ENCODE data around the gene NUDCD3.

NUDCD3 gene

GRCh38 chr7:44477063-44477830 lies 13.2 kb downstream of the NUDCD3 start:
- peak in 1 of 2 experiments; percentile 17 for DNase-seq

- no peak for DNase-seq
Observed at GRCh38 chr7:44476313-44476712, 14.1 kb downstream of the NUDCD3 start.

- DNase-seq: no peak
Observed at GRCh38 chr7:44473295-44473694, 17.2 kb downstream of the NUDCD3 start.

- DNase-seq: no peak
Observed at GRCh38 chr7:44472843-44473242, 17.6 kb downstream of the NUDCD3 start.

GRCh38 chr7:44471850-44472249 lies 18.6 kb downstream of the NUDCD3 start:
- DNase-seq: no peak

- DNase-seq: no peak
Observed at GRCh38 chr7:44471436-44471835, 19.0 kb downstream of the NUDCD3 start.

- DNase-seq: no peak
Observed at GRCh38 chr7:44470628-44471245, 19.7 kb downstream of the NUDCD3 start.

- no peak for DNase-seq
Observed at GRCh38 chr7:44470135-44470479, 20.4 kb downstream of the NUDCD3 start.

- no peak for DNase-seq
Observed at GRCh38 chr7:44469461-44470134, 20.9 kb downstream of the NUDCD3 start.

- no peak for DNase-seq
Observed at GRCh38 chr7:44467217-44467548, 23.3 kb downstream of the NUDCD3 start.

GRCh38 chr7:44466300-44467216 lies 23.9 kb downstream of the NUDCD3 start:
- no peak for DNase-seq

GRCh38 chr7:44465490-44465889 lies 25.0 kb downstream of the NUDCD3 start:
- DNase-seq: no peak

GRCh38 chr7:44463169-44463808 lies 27.2 kb downstream of the NUDCD3 start:
- DNase-seq: no peak

GRCh38 chr7:44461387-44461786 lies 29.1 kb downstream of the NUDCD3 start:
- DNase-seq: no peak

GRCh38 chr7:44460325-44460724 lies 30.1 kb downstream of the NUDCD3 start:
- no peak for DNase-seq

GRCh38 chr7:44455155-44455554 lies 35.3 kb downstream of the NUDCD3 start:
- DNase-seq: no peak

GRCh38 chr7:44454348-44454747 lies 36.1 kb downstream of the NUDCD3 start:
- no peak for DNase-seq

- DNase-seq: no peak
Observed at GRCh38 chr7:44451123-44451522, 39.3 kb downstream of the NUDCD3 start.

- no peak for DNase-seq
Observed at GRCh38 chr7:44449584-44449928, 40.9 kb downstream of the NUDCD3 start.

- DNase-seq: no peak
Observed at GRCh38 chr7:44448922-44449583, 41.4 kb downstream of the NUDCD3 start.

- no peak for DNase-seq
Observed at GRCh38 chr7:44447874-44448425, 42.5 kb downstream of the NUDCD3 start.

Data from NCI-H1930 (cell line).